ENCODE results near the gene ERCC8. TPM values are rescaled to one million over a fixed set of nuclear protein-coding genes. Genes with fewer than 3 reads are reported as not detected.

Gene ERCC8, protein sequence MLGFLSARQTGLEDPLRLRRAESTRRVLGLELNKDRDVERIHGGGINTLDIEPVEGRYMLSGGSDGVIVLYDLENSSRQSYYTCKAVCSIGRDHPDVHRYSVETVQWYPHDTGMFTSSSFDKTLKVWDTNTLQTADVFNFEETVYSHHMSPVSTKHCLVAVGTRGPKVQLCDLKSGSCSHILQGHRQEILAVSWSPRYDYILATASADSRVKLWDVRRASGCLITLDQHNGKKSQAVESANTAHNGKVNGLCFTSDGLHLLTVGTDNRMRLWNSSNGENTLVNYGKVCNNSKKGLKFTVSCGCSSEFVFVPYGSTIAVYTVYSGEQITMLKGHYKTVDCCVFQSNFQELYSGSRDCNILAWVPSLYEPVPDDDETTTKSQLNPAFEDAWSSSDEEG
- total RNA-seq (2021; fragmentation: NEBNext Ultra II Directional; extraction: Animal tissue kit (Norgen Biotek cat#: 25700)): 10 to 100 TPM in 5 of 6 experiments, 1 to 10 TPM in 1; 8.5 to 10.7 (median 10.5) TPM
- long read RNA-seq, transcript ERCC8-201 (12 exons, 2,017 nt): major isoform, 11 of 21 reads
- long read RNA-seq, partial matches to known transcripts: 4 of 21 reads
- long read RNA-seq, other reads (novel, unspliced or antisense): 4 of 21 reads

DNA sequence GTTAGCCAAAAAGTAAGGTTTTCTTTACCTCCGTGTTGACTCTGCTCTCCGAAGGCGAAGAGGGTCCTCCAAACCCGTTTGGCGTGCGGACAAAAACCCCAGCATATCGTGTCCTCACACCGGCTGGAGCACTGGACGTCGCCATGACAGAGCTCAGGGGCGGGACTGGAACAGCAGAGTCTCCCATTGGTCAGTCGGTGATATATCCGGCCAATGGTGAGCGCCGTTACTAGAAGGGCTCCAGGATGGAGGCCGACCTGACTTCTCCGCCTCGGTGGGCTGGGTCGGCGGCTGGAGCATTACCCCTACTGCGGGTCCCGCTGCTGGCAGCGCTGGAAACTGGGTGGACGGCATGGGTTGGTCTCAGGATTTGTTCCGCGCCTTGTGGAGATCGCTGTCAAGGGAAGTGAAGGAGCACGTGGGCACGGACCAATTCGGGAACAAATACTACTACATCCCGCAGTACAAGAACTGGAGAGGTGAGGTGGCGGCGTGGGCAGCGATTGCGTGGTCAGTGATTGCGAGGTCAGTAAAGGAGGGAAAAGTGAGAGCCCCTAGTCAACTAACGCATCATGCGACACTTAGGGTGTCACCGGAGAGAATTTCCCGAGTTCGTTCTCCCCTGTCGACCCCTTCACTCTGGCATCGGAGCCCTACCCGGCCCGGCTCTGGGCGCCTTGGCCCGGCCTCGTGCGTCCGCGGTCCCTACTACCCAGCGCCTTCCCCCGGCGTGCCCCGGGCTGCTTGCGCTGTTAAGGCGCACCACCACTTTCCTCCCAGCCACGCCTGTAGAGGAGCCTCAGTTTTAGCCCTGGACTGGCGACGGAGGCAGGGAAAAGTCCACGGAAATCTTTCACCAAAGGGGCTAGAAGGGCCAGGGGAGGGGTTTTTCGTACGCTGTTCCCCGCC lies at the start of gene ERCC8, which contains the start of gene NDUFAF2:
Gene ERCC8 (minus strand): TSS at position 167 of the 909 bp plus-strand sequence. CDS start 62 bp downstream, at position 105.
Gene NDUFAF2 (plus strand): TSS at position 302 of the 909 bp plus-strand sequence. CDS start 51 bp downstream, at position 353.
- Mint-ChIP-seq H3K4me3 (no peak within 1 kb of the TSS), H3K36me3 (ENCODE audit: low read depth) (peaks cover 5% of the 10 kb centered on the region), H3K4me1 (ENCODE audit: low read depth) (peaks cover 26% of the 10 kb centered on the region), H3K27me3 (ENCODE audit: insufficient read depth) (no peaks in the 10 kb centered on the region; the same call in 1 of the 2 replicates), H3K27ac (no peak within 1 kb of the TSS), H3K9me3 (no peaks in the 10 kb centered on the region)
- TF ChIP-seq, protein P1, sequence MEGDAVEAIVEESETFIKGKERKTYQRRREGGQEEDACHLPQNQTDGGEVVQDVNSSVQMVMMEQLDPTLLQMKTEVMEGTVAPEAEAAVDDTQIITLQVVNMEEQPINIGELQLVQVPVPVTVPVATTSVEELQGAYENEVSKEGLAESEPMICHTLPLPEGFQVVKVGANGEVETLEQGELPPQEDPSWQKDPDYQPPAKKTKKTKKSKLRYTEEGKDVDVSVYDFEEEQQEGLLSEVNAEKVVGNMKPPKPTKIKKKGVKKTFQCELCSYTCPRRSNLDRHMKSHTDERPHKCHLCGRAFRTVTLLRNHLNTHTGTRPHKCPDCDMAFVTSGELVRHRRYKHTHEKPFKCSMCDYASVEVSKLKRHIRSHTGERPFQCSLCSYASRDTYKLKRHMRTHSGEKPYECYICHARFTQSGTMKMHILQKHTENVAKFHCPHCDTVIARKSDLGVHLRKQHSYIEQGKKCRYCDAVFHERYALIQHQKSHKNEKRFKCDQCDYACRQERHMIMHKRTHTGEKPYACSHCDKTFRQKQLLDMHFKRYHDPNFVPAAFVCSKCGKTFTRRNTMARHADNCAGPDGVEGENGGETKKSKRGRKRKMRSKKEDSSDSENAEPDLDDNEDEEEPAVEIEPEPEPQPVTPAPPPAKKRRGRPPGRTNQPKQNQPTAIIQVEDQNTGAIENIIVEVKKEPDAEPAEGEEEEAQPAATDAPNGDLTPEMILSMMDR (IDR thresholded peaks at IDR 0.05): no peak
- peak; percentile 87 for DNase-seq

DNA sequence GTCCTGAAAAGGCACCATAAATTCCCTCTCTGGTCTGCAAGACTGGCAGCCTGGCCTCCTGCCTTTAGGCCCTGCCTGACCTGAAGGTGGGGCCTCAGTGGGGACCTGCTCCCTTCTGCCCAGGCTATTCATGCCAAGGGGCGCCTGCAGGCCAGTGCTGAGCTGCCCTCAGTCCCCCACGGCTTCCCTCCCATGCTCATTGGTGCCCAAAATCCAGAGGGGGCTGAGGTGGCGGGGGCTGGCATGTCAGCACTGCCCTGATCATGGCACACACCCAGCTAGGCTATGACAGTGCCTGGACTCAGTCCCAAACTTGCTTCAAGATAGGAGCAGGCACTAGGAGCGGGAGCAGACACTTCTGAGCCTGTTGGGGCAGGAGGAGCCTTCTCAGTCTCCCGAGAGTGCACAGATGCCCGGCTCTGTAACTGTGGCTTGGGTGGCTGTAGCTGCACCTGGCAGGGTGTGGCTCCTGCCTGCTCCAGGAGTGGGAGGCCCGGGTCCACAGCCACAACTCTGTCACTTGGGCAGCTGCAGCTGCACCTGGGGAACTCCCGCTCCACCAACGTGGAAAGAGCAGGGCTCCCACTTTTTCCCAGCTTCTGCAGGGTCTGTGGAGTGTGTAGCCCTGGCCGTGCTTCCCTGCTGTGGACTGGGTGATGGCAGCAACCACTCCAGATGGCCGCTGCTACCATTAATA lies 49.2 kb upstream of the ERCC8 start:
- Mint-ChIP-seq H3K4me3 (no peak overlapping the region), H3K9me3 (no peaks in the 10 kb centered on the region), H3K27me3 (ENCODE audit: insufficient read depth) (no peaks in the 10 kb centered on the region), H3K36me3 (ENCODE audit: low read depth) (peaks cover 11% of the 10 kb centered on the region; the same call in 1 of the 2 replicates), H3K4me1 (ENCODE audit: low read depth) (no peaks in the 10 kb centered on the region; the same call in 1 of the 2 replicates), H3K27ac (no peak overlapping the region)
- no peak for DNase-seq
- TF ChIP-seq, protein P1 (IDR thresholded peaks at IDR 0.05): no peak

DNA sequence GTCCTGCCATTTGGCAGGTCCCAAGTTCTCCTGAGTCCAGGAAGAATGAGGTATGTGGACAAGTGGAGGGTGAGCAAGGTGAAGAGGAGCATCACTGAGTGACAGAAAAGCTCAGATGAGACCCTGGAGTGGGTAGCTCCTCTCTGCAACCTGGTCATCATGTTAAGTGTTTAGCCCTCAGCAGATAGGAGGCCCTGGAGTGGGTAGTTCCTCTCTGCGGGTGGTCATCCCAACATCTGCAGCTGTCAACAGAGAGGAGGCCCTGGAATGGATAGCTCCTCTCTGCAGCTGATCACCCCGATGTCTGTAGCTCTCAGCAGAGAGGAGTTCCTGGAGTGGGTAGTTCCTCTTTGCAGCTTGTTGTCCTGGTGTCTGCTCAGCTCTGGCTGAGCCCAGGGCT lies 48.6 kb upstream of the ERCC8 start:
- Mint-ChIP-seq H3K4me1 (ENCODE audit: low read depth) (no peaks in the 10 kb centered on the region), H3K4me3 (no peak overlapping the region), H3K9me3 (no peaks in the 10 kb centered on the region), H3K27ac (no peak overlapping the region), H3K27me3 (ENCODE audit: insufficient read depth) (no peaks in the 10 kb centered on the region), H3K36me3 (ENCODE audit: low read depth) (peaks cover 11% of the 10 kb centered on the region; the same call in 1 of the 2 replicates)
- TF ChIP-seq, protein P1 (IDR thresholded peaks at IDR 0.05): no peak
- DNase-seq: no peak

DNA sequence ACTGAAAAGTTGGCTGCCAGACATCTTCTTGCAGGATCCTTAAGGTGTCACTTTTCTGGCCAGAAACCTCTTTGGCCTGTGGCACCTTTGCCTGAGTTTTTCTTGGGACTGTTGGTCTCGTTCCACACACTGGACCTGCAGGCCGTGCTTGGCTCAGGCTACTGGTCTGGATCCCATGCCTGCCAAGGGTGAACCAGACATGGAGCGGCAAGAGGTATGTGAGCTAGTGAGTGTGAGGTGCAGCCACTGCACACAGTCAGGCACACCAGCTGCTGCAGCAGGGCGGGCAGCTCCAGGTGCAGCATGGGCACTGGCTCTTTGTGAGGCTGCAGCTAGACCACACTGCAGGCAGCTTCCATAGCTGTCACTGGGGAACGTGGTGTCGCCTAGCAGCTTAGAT lies 48.0 kb upstream of the ERCC8 start:
- TF ChIP-seq, protein P1 (IDR thresholded peaks at IDR 0.05): no peak
- Mint-ChIP-seq H3K27ac (no peak overlapping the region), H3K36me3 (ENCODE audit: low read depth) (peaks cover 14% of the 10 kb centered on the region), H3K9me3 (no peaks in the 10 kb centered on the region), H3K4me1 (ENCODE audit: low read depth) (peaks cover 3% of the 10 kb centered on the region; the same call in 1 of the 2 replicates), H3K4me3 (no peak overlapping the region), H3K27me3 (ENCODE audit: insufficient read depth) (no peaks in the 10 kb centered on the region)
- DNase-seq: no peak

Measured in HFFc6 (cell line).